H9 (cell line): Measurements from ENCODE around the gene PXN. TPM values are rescaled to one million over a fixed set of nuclear protein-coding genes. Genes with fewer than 3 reads are reported as not detected.

Experiments
- DNase-seq: peaks from one replicate; pipeline ENCODE4 v3.0.0-alpha.2; 2017
- H2AFZ ChIP-seq: one replicate; pipeline ENCODE4 v1.6.1; 2013; ENCODE audit warnings: mild to moderate bottlenecking, low read length, control low read depth, moderate library complexity
- H2AK5ac ChIP-seq: 2 replicates; pipeline ENCODE4 v1.6.1; 2013; ENCODE audit warnings: low read length, control low read depth, mixed read lengths; ENCODE audit not compliant: insufficient read length
- H2BK120ac ChIP-seq: one replicate; pipeline ENCODE4 v1.6.1; 2013; ENCODE audit warnings: low read depth, mild to moderate bottlenecking, low read length, control low read depth, inconsistent platforms; ENCODE audit not compliant: poor library complexity, severe bottlenecking
- H2BK12ac ChIP-seq: 2 replicates; pipeline ENCODE4 v1.6.1; 2013; ENCODE audit warnings: low read length, control low read depth, mixed read lengths, low read depth; ENCODE audit not compliant: insufficient read length
- H2BK15ac ChIP-seq: 2 replicates; pipeline ENCODE4 v1.6.1; 2013; ENCODE audit warnings: low read depth, low read length, control low read depth
- H2BK20ac ChIP-seq: one replicate; pipeline ENCODE4 v1.6.1; 2013; ENCODE audit warnings: low read depth, mild to moderate bottlenecking, low read length, control low read depth, inconsistent platforms; ENCODE audit not compliant: poor library complexity, severe bottlenecking
- H2BK5ac ChIP-seq: 2 replicates; pipeline ENCODE4 v1.6.1; 2013; ENCODE audit warnings: low read length, control low read depth, mixed read lengths; ENCODE audit not compliant: insufficient read length
- H3K14ac ChIP-seq: 2 replicates; pipeline ENCODE4 v1.6.1; 2013; ENCODE audit warnings: low read length, control low read depth; ENCODE audit not compliant: insufficient read depth
- H3K18ac ChIP-seq: 2 replicates; pipeline ENCODE4 v1.6.1; 2013; ENCODE audit warnings: low read depth, mild to moderate bottlenecking, mixed read lengths, low read length, control low read depth; ENCODE audit not compliant: insufficient read length
- H3K23ac ChIP-seq: 2 replicates; pipeline ENCODE4 v1.6.1; 2013; ENCODE audit warnings: low read length, control low read depth, mixed read lengths, low read depth; ENCODE audit not compliant: insufficient read length
- H3K23me2 ChIP-seq: 2 replicates; pipeline ENCODE4 v1.6.1; 2013; ENCODE audit warnings: low read depth, mild to moderate bottlenecking, mixed read lengths, low read length, control low read depth; ENCODE audit not compliant: insufficient read length, poor library complexity, severe bottlenecking
- H3K27ac ChIP-seq: 2 replicates; pipeline ENCODE4 v1.5.1; 2013; ENCODE audit warnings: low read length, control low read depth, mixed read lengths, low read depth; ENCODE audit not compliant: insufficient read length
- H3K27me3 ChIP-seq: 2 replicates; pipeline ENCODE4 v1.6.1; 2013; ENCODE audit warnings: low read length, control low read depth, inconsistent platforms; ENCODE audit not compliant: insufficient read depth
- H3K4ac ChIP-seq: 2 replicates; pipeline ENCODE4 v1.6.1; 2013; ENCODE audit warnings: low read depth, mild to moderate bottlenecking, control low read depth, inconsistent platforms, low read length, moderate library complexity
- H3K4me1 ChIP-seq: 2 replicates; pipeline ENCODE4 v1.6.1; 2013; ENCODE audit warnings: low read length, control low read depth, inconsistent platforms; ENCODE audit not compliant: insufficient read depth
- H3K4me2 ChIP-seq: 2 replicates; pipeline ENCODE4 v1.6.1; 2013; ENCODE audit warnings: low read length, control low read depth, mixed read lengths; ENCODE audit not compliant: insufficient read length, insufficient read depth
- H3K56ac ChIP-seq: 2 replicates; pipeline ENCODE4 v1.6.1; 2013; ENCODE audit warnings: low read depth, mild to moderate bottlenecking, mixed read lengths, low read length, control low read depth; ENCODE audit not compliant: insufficient read length
- H3K79me1 ChIP-seq: 2 replicates; pipeline ENCODE4 v1.6.1; 2013; ENCODE audit warnings: low read depth, mild to moderate bottlenecking, moderate library complexity, low read length, control low read depth, inconsistent platforms; ENCODE audit not compliant: insufficient read depth, poor library complexity, severe bottlenecking
- H3K79me2 ChIP-seq: 2 replicates; pipeline ENCODE4 v1.6.1; 2013; ENCODE audit warnings: low read length, control low read depth, inconsistent platforms; ENCODE audit not compliant: insufficient read depth
- H3K9ac ChIP-seq: 2 replicates; pipeline ENCODE4 v1.6.1; 2013; ENCODE audit warnings: low read length, control low read depth, mixed read lengths; ENCODE audit not compliant: insufficient read length; ENCODE audit errors: extremely low read depth
- H3K9me3 ChIP-seq: one replicate; pipeline ENCODE4 v1.6.1; 2013; ENCODE audit warnings: low read depth, low read length, inconsistent platforms; ENCODE audit not compliant: control insufficient read depth
- H3T11ph ChIP-seq: one replicate; pipeline ENCODE4 v1.6.1; 2013; ENCODE audit warnings: mild to moderate bottlenecking, low read length, control low read depth, inconsistent platforms
- H4K20me1 ChIP-seq: one replicate; pipeline ENCODE4 v1.6.1; 2013; ENCODE audit not compliant: control insufficient read depth, insufficient read length, insufficient read depth
- H4K5ac ChIP-seq: 2 replicates; pipeline ENCODE4 v1.6.1; 2013; ENCODE audit warnings: low read depth, mild to moderate bottlenecking, mixed read lengths, low read length, control low read depth; ENCODE audit not compliant: insufficient read length
- H4K8ac ChIP-seq: replicated peaks from 2 replicates; pipeline ENCODE4 v1.6.1; 2013; ENCODE audit warnings: low read length, control low read depth, mixed read lengths, low read depth; ENCODE audit not compliant: insufficient read length
- H4K91ac ChIP-seq: 2 replicates; pipeline ENCODE4 v1.6.1; 2013; ENCODE audit warnings: low read depth, mild to moderate bottlenecking, moderate library complexity, mixed read lengths, low read length, control low read depth; ENCODE audit not compliant: insufficient read length
- H3K27ac Mint-ChIP-seq, 3 experiments: 2 replicates in 2 of 3; 3 replicates in 1 of 3; pipeline ENCODE4 v1.8.0; 2020 to 2021; ENCODE audit warnings: mixed read lengths in 3 of 3, mild to moderate bottlenecking in 1 of 3, moderate library complexity in 1 of 3
- H3K27me3 Mint-ChIP-seq: 2 replicates; pipeline ENCODE4 v1.8.0; 2021; ENCODE audit warnings: low read depth, mild to moderate bottlenecking, moderate library complexity, mixed read lengths
- H3K36me3 Mint-ChIP-seq, 3 experiments: 2 replicates in 2 of 3; 3 replicates in 1 of 3; pipeline ENCODE4 v1.8.0; 2020 to 2021; ENCODE audit warnings: low read depth in 3 of 3, mixed read lengths in 3 of 3; ENCODE audit not compliant: insufficient read depth in 1 of 3
- H3K4me1 Mint-ChIP-seq, 2 experiments: 2 replicates each; pipeline ENCODE4 v1.8.0; 2020; ENCODE audit warnings: mixed read lengths in 2 of 2
- H3K4me3 Mint-ChIP-seq, 2 experiments: 2 replicates in 1 of 2; 3 replicates in 1 of 2; pipeline ENCODE4 v1.8.0; 2020 to 2021; ENCODE audit warnings: mild to moderate bottlenecking in 2 of 2, mixed read lengths in 2 of 2, moderate library complexity in 1 of 2
- H3K9me3 Mint-ChIP-seq, 2 experiments: 2 replicates in 1 of 2; 3 replicates in 1 of 2; pipeline ENCODE4 v1.8.0; 2020; ENCODE audit warnings: mild to moderate bottlenecking in 2 of 2, mixed read lengths in 2 of 2, moderate library complexity in 1 of 2
- CTCF ChIP-seq: fragments of 200-600 bp; sonication (generic); conservative IDR thresholded peaks from 3 replicates; pipeline ENCODE4 v1.8.0; 2021; ENCODE audit warnings: antibody characterized with exemption, mild to moderate bottlenecking
- WGBS: extraction: QIAGEN DNeasy Blood & Tissue Kit; methylation state at CpG from one replicate; pipeline ENCODE4 v1.1.7; 2013; ENCODE audit warnings: missing lambda C conversion rate, low lambda C conversion rate, mixed read lengths; ENCODE audit not compliant: insufficient read length; ENCODE audit errors: extremely low coverage; 5-methylcytosine and 5-hydroxymethylcytosine counted together
- total RNA-seq: library from RNA; stranded (reverse); gene quantifications from 2 replicates; pipeline ENCODE4 v1.2.1, GENCODE V29; 2021

PXN gene
- total RNA-seq, 1 experiment from 2014 or later: 92.8 TPM

DNA sequence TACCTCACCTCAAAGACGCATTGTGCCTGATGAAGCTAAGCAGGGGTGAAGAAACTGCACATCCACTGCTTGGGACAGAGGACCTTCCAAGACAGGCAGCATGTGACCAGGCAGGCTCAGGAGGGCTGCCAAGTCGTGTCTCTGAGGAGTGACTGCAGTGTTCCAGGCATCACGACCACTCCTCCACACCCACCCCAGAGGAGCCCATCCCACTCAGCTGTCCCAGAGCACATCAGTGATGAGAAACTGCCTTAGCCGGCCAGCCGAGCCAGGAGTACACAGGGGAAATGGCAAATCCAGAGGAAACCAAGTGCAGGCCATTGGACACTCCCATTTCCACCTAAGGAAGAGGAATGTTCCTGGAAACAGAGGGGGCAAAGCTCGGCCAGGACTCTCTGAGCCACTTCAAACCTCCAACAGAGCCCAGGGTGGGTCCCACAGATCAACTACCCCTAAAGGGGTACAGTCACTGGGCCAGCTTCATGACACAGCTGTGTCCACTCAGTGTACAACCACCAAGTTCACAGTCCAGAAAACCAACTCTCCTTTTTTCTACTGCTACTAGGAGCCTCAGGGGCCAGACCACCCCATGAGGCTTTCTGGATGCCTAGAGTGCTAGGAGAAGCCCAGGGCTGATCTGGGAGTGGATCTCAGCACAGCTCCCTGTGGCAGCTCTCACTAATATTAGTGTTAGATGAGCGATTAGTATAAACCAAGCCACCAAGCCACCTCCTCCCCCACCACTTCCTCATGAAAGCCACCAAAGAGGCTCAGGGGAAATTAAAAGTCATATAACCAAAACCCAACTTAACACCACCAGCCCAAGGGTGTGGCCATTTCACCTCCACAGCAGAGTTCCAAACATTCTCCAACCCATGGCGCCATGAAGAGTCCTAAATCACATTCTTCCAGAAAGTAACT is 15.4 kb downstream of the PXN start:
- Histone ChIP-seq H3T11ph (no peak overlapping the region), H3K56ac (no peak overlapping the region), H3K4ac (no peak overlapping the region), H3K4me2 (no peak overlapping the region), H3K14ac (no peak overlapping the region; the same call in 1 of the 2 replicates), H3K27ac (no peak overlapping the region), H3K23ac (no peak overlapping the region), H2AFZ (no peak overlapping the region), H3K9ac (no peak overlapping the region), H2BK12ac (no peak overlapping the region), H2BK15ac (no peak overlapping the region; the same call in 1 of the 2 replicates), H3K27me3 (no peaks in the 10 kb centered on the region; the same call in 1 of the 2 replicates), H4K8ac (no peak overlapping the region), H2BK120ac (no peak overlapping the region), H3K23me2 (no peaks in the 10 kb centered on the region), H4K20me1 (no peaks in the 10 kb centered on the region), H2BK5ac (no peak overlapping the region), H2AK5ac (no peak overlapping the region), H3K4me1 (peaks cover under 1% of the 10 kb centered on the region; the same call in 1 of the 2 replicates), H3K79me2 (peaks cover 36% of the 10 kb centered on the region; the same call in 1 of the 2 replicates), H3K9me3 (no peaks in the 10 kb centered on the region), H4K5ac (no peak overlapping the region), H3K18ac (peak overlapping the region; percentile 14), H3K79me1 (peaks cover 3% of the 10 kb centered on the region), H4K91ac (no peak overlapping the region), H2BK20ac (no peak overlapping the region)
- H3K36me3 Mint-ChIP-seq: peaks cover 1 to 13% (median 5%) of the 10 kb centered on the region in 3 experiments; a peak in 6 of 7 replicates
- no peaks in the 10 kb centered on the region for H3K9me3 Mint-ChIP-seq
- no peaks in the 10 kb centered on the region for H3K27me3 Mint-ChIP-seq
- no CpG with 5 or more reads among the region's 8 CpGs for WGBS
- no peak for TF ChIP-seq CTCF
- peak; percentile 28 for DNase-seq
- H3K4me1 Mint-ChIP-seq: peaks cover 20 to 35% of the 10 kb centered on the region in 2 experiments
- no peak overlapping the region for H3K4me3 Mint-ChIP-seq
- peak overlapping the region in 1 of 3 experiments; percentile 52; a peak in 3 of 7 replicates for H3K27ac Mint-ChIP-seq
